Activated naive CD4-positive, alpha-beta T cell treated with anti-CD3 and anti-CD28 coated beads, Interleukin-2, amount 50 U/mL, for 24 hours (primary cell): Measurements from ENCODE around the gene BOK.
A peak's percentile ranks its signal among the peaks of the same experiment; 100 is the strongest.

ENCODE experiments used
- H3K27ac Mint-ChIP-seq: one replicate; pipeline ENCODE4 v1.8.0; 2021; ENCODE audit warnings: mild to moderate bottlenecking, mixed read lengths
- H3K27me3 Mint-ChIP-seq: one replicate; pipeline ENCODE4 v1.8.0; 2021; ENCODE audit warnings: mixed read lengths
- H3K36me3 Mint-ChIP-seq: one replicate; pipeline ENCODE4 v1.8.0; 2021; ENCODE audit warnings: mixed read lengths
- H3K4me1 Mint-ChIP-seq: one replicate; pipeline ENCODE4 v1.8.0; 2021; ENCODE audit warnings: mixed read lengths
- H3K4me3 Mint-ChIP-seq: one replicate; pipeline ENCODE4 v1.8.0; 2021; ENCODE audit warnings: mild to moderate bottlenecking, mixed read lengths
- H3K9me3 Mint-ChIP-seq: one replicate; pipeline ENCODE4 v1.8.0; 2021; ENCODE audit warnings: mixed read lengths

Gene BOK

DNA sequence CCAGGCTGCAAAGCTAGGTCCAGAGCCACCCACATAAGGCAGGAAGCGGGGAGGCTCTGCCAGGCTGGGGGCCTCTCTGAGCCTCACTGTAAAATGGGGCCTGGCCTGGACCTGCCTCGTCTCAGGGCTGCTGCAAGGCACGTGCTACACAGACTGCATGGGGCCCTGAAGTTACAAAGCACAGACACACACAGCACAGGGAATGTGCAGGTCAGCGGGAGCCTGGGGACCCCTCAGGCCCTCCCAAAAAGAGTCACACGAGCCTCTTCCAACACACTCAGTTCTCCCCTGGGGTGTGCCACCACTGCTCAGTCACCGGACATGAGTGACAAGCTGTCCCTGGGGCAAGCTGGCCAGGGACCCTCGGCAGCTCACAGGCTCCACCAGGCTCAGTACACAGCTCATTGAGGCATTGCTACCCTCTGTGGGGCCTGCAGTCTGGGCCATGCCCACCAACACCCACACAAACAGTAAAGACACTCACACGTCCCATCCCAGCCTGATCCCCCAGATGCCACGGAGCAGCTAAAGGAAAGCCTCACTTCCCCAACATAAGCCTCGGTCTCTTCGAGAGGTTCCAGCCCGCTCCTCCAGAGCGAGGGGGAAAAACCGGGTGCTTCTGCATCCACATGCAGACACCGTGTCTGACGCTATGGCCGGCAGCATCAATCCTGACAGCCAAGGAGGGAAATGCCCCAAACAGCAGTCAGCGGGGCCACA, 33.7 kb downstream of the BOK start:
- Mint-ChIP-seq H3K4me1 (no peaks in the 10 kb centered on the region), H3K27me3 (no peaks in the 10 kb centered on the region), H3K27ac (peak overlapping the region; percentile 51), H3K4me3 (no peak overlapping the region), H3K36me3 (peaks cover 21% of the 10 kb centered on the region), H3K9me3 (no peaks in the 10 kb centered on the region)

DNA sequence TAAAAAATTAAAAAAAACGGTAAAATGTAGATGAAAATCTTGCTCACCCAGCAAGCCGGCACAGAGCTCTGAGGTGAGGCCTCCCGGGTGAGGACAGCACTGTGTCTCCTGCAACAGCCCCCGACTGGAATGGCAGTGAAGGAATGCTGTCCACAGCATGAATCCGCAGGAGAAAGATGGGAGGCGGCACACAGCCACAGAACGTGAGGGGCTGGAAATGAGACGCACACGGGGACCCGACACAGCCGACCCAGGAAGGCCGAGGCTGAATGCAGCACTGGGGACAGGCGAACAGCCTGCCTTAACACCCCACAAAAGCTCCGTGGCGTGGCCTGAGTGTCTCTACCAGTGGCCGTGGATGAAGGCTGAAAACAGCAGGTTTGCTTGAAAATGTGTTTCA, 34.7 kb downstream of the BOK start:
- no peaks in the 10 kb centered on the region for H3K4me1 Mint-ChIP-seq
- no peak overlapping the region for H3K4me3 Mint-ChIP-seq
- H3K36me3 Mint-ChIP-seq, result peaks cover 16% of the 10 kb centered on the region
- H3K27ac Mint-ChIP-seq, result no peak overlapping the region
- H3K9me3 Mint-ChIP-seq, result no peaks in the 10 kb centered on the region
- H3K27me3 Mint-ChIP-seq, result no peaks in the 10 kb centered on the region

DNA sequence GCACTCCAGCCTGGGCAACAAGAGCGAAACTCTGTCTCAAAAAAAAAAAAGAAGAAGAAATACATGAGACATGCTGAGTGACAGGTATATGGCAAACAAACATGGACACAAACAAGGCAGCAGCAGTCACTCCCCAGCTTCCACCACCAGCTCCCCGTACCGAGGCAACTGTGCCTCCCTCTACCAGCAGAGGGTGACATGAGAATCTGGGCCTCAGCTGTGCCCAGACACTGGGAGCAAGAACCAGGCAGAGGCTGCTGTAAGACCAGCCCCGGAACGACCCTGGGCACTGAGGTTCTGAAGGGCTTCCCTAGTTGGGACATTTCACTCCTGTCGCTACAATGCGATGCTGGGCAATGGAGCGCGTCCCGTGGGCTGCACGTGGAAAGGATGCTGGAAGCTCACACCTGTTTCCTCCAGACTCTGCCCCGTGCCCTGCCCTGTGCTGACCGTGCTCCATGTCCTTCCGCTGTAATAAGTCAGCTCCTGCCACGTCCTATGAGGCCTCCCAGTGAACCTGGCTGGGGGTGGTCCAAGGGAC, 37.1 kb downstream of the BOK start:
- Mint-ChIP-seq H3K4me1 (no peaks in the 10 kb centered on the region), H3K36me3 (peaks cover 8% of the 10 kb centered on the region)

DNA sequence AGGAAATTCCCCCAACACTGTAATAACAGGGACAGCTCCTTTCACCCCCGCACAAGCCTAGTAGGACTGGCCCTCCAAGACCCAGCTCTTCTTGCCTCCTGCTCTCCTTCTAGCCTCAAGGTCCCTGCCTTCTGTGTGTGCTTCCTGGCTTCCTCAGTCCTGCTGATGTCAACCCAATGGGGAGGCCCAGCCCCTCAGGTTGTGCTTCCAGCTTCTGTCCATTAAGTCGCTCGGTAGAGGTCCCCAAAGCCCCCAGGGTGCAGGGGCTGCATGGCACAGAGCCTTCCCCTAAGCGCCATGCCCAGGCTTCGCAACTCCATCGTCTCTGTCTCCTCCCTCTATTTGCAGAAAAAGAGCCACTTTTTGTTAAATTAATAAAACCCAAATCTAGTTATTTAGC, 39.0 kb downstream of the BOK start:
- Mint-ChIP-seq H3K4me3 (no peak overlapping the region), H3K36me3 (peaks cover 13% of the 10 kb centered on the region), H3K27me3 (no peaks in the 10 kb centered on the region), H3K27ac (no peak overlapping the region), H3K4me1 (no peaks in the 10 kb centered on the region), H3K9me3 (no peaks in the 10 kb centered on the region)

More for the DNA sequence above, 37.1 kb downstream of the BOK start:
- Mint-ChIP-seq H3K4me3 (no peak overlapping the region), H3K27me3 (no peaks in the 10 kb centered on the region), H3K27ac (no peak overlapping the region), H3K9me3 (no peaks in the 10 kb centered on the region)

DNA sequence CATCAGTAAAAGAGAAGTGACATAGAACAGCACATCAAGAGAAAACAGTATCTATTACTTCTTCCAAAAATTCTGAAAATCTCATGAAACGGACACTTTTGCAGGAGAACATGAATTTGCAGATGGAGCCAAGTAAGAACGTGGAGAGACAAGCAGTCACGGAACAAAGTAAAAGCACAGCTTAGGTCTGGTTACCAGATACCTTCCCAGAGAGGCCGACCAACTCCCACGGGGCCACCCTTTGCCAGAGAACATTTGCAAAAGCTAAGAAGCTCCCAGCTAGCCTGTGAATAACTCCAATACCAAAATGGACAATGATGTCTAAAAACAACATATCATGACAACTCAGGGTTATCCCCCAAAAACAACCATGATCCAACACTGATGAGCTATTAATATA, 39.5 kb downstream of the BOK start:
- no peaks in the 10 kb centered on the region for H3K27me3 Mint-ChIP-seq
- H3K36me3 Mint-ChIP-seq, result peaks cover 13% of the 10 kb centered on the region
- H3K27ac Mint-ChIP-seq, result no peak overlapping the region

DNA sequence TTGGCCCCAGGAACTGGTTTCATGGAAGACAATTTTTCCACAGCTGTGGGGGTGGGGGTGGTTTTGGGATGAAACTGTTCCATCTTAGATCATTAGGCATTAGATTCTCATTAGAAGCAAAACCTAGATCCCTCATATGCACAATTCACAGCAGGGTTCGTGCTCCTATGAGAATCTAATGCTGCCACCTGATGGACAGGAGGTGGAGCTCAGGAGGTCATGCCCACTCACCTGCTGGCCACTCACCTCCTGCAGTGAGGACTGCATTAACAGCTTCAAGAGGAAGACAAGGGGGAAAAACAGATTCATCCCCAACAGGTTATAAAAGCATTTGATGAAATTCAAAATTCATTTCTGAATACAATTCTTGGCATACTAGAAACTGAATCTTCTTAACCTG, 39.9 kb downstream of the BOK start:
- Mint-ChIP-seq H3K27ac (no peak overlapping the region), H3K4me1 (no peaks in the 10 kb centered on the region), H3K27me3 (no peaks in the 10 kb centered on the region), H3K4me3 (no peak overlapping the region), H3K36me3 (peaks cover 13% of the 10 kb centered on the region), H3K9me3 (no peaks in the 10 kb centered on the region)

More for the DNA sequence above, 39.5 kb downstream of the BOK start:
- no peaks in the 10 kb centered on the region for H3K4me1 Mint-ChIP-seq
- no peak overlapping the region for H3K4me3 Mint-ChIP-seq
- no peaks in the 10 kb centered on the region for H3K9me3 Mint-ChIP-seq

DNA sequence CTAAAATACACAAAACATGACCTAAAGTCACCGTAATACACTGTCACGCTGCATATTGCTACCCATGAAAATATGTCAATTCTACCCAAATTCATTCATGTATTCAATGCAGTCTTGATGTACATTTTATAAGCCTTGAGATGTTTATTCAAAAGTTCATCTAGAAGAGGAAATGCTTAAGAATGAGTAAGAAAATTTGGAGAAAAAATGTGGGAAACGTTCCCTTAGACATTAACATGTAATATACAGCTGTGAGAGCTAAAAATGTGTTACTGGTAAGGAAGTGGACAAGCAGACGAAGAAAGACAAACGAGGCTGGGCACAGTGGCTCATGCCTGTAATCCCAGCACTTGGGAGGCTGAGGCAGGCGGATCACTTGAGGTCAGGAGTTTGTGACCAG, 41.1 kb downstream of the BOK start:
- no peaks in the 10 kb centered on the region for H3K4me1 Mint-ChIP-seq
- no peaks in the 10 kb centered on the region for H3K27me3 Mint-ChIP-seq
- no peak overlapping the region for H3K27ac Mint-ChIP-seq
- H3K36me3 Mint-ChIP-seq, result peaks cover 12% of the 10 kb centered on the region
- no peak overlapping the region for H3K4me3 Mint-ChIP-seq
- no peaks in the 10 kb centered on the region for H3K9me3 Mint-ChIP-seq

DNA sequence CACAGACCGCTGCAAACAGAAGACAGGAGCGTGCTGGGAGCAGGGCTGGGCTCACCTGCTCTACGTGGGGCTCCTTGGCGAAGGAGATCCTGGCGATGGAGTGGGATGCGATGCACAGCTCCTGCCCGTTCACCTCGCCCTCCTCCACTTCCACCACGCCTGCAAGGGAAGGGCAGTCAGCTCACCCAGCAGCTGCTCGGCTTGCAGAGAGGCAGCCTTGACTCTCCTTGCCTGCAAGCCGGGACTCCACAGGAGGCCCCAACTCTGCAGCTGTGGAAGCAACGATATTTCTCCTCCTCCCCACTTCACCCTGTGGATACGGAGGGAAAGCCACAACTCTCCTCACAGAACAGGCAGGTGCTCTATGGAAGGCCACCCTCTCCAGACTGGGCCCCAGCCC, 43.3 kb downstream of the BOK start:
- peaks cover 13% of the 10 kb centered on the region for H3K36me3 Mint-ChIP-seq
- H3K4me3 Mint-ChIP-seq, result no peak overlapping the region

DNA sequence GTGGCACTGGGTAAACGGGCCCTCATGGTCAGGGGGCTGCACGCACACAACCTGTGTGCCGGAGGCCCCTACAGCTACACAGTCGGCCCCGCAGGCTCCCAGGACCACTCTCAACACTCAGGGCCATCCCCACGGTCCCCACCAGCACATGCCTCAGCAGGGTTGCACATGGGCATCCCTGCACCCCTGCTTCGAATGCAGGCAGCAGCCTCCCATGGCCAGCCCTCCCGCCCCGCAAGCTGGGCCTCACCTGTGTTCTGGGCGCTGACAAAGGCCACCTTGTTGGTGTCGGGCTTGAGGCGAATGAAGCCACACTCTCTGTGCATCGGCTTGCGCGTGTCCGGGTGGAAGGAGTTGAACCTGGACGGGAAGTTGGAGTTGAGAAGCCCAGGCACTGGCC, 44.2 kb downstream of the BOK start:
- H3K27me3 Mint-ChIP-seq, result no peaks in the 10 kb centered on the region
- no peak overlapping the region for H3K27ac Mint-ChIP-seq
- H3K9me3 Mint-ChIP-seq, result no peaks in the 10 kb centered on the region
- H3K36me3 Mint-ChIP-seq, result peaks cover 13% of the 10 kb centered on the region
- no peak overlapping the region for H3K4me3 Mint-ChIP-seq
- H3K4me1 Mint-ChIP-seq, result no peaks in the 10 kb centered on the region

More for the DNA sequence above, 43.3 kb downstream of the BOK start:
- Mint-ChIP-seq H3K27me3 (no peaks in the 10 kb centered on the region), H3K27ac (no peak overlapping the region), H3K9me3 (no peaks in the 10 kb centered on the region), H3K4me1 (no peaks in the 10 kb centered on the region)

DNA sequence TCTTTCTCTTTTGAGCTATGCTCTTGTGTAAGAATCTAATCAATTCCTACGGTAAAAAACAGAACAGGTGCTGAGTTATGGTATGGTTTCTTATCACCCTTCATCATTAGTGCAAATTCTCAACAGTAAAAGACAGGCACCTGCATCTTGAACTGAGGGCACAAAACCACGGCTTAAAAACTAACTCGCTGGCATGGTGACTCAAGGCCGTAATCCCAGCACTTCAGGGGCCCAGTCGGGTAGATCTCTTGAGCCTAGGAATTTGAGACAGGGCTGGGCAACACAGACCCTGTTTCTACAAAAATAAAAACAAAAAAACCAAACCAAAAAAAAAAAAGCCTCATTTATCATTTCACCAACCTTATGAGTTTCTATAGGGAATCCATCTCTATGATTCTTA, 45.1 kb downstream of the BOK start:
- Mint-ChIP-seq H3K36me3 (peaks cover 10% of the 10 kb centered on the region), H3K4me3 (no peak overlapping the region), H3K4me1 (peaks cover 4% of the 10 kb centered on the region), H3K27ac (no peak overlapping the region), H3K27me3 (no peaks in the 10 kb centered on the region), H3K9me3 (no peaks in the 10 kb centered on the region)

DNA sequence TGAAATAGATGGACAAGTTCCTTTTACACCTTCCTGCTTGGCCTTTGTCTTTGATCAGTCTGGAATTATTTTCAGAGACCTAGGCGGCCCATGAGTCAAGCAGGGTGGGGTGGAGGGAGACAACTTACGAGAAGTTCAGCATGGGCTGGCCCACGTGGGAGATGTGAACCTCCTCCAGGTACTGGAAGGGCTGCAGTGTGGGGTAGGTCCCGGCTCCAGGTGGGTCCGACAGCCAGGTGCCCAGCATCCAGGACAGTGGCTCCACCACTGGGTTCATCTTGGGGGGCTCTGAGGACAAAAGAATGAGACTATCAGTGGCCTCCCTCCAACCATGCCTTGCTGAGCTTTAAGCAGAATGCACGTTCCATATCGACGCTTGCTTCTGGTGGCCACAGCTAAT, 47.6 kb downstream of the BOK start:
- Mint-ChIP-seq H3K36me3 (peaks cover 4% of the 10 kb centered on the region), H3K9me3 (no peaks in the 10 kb centered on the region), H3K27me3 (no peaks in the 10 kb centered on the region), H3K4me3 (no peak overlapping the region), H3K4me1 (peaks cover 17% of the 10 kb centered on the region), H3K27ac (no peak overlapping the region)

DNA sequence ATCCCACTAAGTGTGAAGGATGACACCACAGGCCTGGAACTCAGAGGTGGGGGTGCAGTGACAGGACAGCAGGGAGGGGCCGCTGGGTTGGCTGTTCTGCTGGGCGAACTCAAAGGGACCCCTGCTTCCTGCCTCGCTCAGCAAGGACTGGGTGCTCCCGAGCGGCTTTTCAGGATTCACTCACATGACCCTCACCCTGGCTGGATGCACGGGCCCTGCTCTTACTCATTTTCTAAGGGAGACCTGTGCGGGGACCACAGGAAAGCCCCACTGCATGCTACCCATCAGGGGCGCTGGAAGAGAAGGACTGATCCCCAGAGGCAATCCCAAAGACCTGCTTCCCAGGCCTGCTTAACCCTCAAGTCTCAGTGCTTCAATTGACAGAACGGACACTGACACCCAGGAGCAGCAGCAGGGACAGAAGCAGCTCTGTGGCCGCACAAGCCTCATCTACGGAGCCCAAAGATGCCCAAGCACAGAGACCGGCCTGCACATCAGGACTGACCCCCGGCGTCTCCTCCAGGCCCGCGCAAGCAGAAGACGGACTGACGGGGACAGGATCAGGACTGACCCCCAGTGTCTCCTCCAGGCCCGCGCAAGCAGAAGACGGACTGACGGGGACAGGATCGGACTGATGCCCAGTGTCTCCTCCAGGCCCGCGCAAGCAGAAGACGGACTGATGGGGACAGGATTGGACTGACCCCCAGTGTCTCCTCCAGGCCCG, 48.8 kb downstream of the BOK start:
- Mint-ChIP-seq H3K4me1 (peaks cover 22% of the 10 kb centered on the region), H3K4me3 (no peak overlapping the region), H3K9me3 (no peaks in the 10 kb centered on the region), H3K27me3 (no peaks in the 10 kb centered on the region), H3K36me3 (peaks cover 1% of the 10 kb centered on the region), H3K27ac (no peak overlapping the region)

DNA sequence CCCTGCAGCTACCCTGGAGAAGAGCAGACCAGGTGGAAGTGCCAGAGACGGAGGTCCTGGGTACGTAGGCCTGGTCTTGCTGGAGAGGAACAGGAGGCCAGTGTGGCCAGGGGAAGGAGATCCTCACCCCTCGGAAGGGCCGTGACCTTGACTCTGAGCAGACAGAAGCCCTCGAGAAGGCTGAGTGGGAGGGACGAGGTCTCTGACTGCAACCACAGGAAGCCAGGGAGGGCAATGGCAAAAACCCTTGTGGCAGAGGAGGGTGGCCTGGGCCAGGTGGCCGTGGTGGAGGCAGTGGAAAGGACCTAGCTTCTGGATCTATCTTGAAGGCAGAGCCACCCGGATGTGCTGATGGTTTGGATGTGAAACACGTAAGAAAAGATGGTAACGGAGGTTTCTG, 50.3 kb downstream of the BOK start:
- Mint-ChIP-seq H3K27ac (peak overlapping the region; percentile 23), H3K27me3 (no peaks in the 10 kb centered on the region), H3K9me3 (no peaks in the 10 kb centered on the region), H3K4me1 (peaks cover 22% of the 10 kb centered on the region), H3K4me3 (peak overlapping the region; percentile 81), H3K36me3 (peaks cover 1% of the 10 kb centered on the region)

DNA sequence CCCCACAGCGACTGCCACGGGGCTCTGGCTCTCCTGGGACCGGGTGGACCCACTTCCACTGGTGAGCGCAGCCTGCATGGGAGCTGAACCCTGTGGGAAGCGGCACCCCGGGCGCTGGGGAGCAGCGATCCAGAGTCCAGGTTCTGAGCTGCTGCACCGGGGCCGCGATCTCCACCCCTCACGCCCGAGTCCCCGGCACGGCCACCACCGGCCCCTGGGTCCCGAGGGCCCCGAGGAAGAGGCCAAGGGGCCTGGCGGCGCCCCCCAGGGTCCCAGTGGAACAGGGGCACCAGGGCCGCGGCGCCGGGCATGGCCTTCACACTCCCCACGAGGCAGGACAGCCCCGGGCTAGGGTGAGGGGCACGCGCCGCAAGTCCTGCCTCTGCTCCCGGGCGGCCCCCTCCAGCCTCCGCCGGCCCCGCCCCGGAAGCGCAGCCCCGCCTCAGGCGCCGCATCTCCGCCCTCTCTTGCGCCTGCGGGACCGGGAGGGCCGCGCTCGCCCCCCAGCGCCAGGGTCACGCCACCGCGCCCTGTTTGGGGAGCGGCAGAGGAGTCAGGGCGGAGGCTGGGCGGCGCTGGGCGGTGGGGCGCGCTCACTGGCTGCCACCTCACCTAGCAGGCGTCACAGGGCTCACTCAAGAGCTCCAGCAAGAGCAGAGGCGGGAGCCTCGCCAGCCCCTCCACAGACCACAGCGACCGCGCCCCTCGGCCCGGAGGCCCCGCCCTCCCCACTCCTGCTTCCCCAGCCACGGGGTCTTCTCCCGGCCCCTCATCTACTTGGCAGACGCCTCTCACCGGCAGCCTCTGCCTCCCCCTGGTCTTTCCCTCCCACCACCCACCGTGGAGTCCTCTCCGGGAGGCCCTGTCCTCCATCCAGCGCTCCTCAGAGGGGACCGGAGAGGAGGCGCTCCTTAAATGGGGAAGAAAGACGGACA, 51.6 kb downstream of the BOK start:
- peaks cover 26% of the 10 kb centered on the region for H3K4me1 Mint-ChIP-seq
- no peaks in the 10 kb centered on the region for H3K9me3 Mint-ChIP-seq
- H3K4me3 Mint-ChIP-seq, result peak overlapping the region; percentile 39
- peaks cover 4% of the 10 kb centered on the region for H3K36me3 Mint-ChIP-seq
- no peak overlapping the region for H3K27ac Mint-ChIP-seq
- no peaks in the 10 kb centered on the region for H3K27me3 Mint-ChIP-seq

DNA sequence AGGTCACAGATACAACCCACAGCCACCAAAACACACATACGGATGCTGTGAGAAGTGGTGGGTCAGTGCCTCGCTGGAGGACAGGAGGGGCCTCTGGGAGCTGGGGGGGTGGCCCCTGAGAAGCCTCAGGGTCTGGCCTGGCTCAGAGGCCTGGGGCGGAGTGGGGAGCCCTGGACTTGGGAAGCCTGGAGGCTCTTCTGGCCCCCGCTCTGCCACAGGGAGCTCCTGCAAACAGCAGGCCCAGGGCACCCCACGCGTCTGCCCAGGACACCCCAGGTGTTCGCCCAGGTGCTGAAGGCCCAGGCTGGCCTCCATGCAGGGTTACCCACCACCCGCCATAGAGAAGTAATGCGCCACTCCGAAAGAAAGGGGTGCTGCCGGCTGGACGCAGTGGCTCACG, 52.5 kb downstream of the BOK start:
- H3K36me3 Mint-ChIP-seq, result peaks cover 5% of the 10 kb centered on the region

More for the DNA sequence above, 52.5 kb downstream of the BOK start:
- H3K27me3 Mint-ChIP-seq, result no peaks in the 10 kb centered on the region
- no peaks in the 10 kb centered on the region for H3K9me3 Mint-ChIP-seq
- H3K4me1 Mint-ChIP-seq, result peaks cover 32% of the 10 kb centered on the region
- peak overlapping the region; percentile 39 for H3K4me3 Mint-ChIP-seq
- no peak overlapping the region for H3K27ac Mint-ChIP-seq
